HEK293T (cell line): ENCODE data around the gene KIR2DL3.
"Not testable (repeated sequence)": the region's sequence is repeated elsewhere in the genome, so short reads cannot be mapped to it uniquely, and the experiment has no call there.

Source experiments
- ARNT ChIP-seq: fragments of 450-650 bp; IDR thresholded peaks from 2 replicates; pipeline ENCODE4 v1.6.1; 2017; ENCODE audit warnings: mild to moderate bottlenecking
- CTBP1 ChIP-seq: fragments of 450-650 bp; IDR thresholded peaks from 2 replicates; pipeline ENCODE4 v1.6.1; 2016; ENCODE audit warnings: borderline replicate concordance
- ELF4 ChIP-seq: fragments of 450-650 bp; IDR thresholded peaks from 2 replicates; pipeline ENCODE4 v1.6.1; 2017; ENCODE audit warnings: antibody characterized with exemption
- FOXA1 ChIP-seq: fragments of 450-650 bp; IDR thresholded peaks from 2 replicates; pipeline ENCODE4 v1.6.1; 2016; ENCODE audit warnings: mild to moderate bottlenecking
- FOXM1 ChIP-seq: fragments of 450-650 bp; IDR thresholded peaks from 2 replicates; pipeline ENCODE4 v1.6.1; 2017; ENCODE audit warnings: mild to moderate bottlenecking, borderline replicate concordance
- HDGF ChIP-seq: fragments of 450-650 bp; IDR thresholded peaks from 2 replicates; pipeline ENCODE4 v1.6.1; 2017; ENCODE audit warnings: antibody characterized with exemption, borderline replicate concordance
- L3MBTL2 ChIP-seq: fragments of 450-650 bp; conservative IDR thresholded peaks from 2 replicates; pipeline ENCODE4 v1.6.1; 2016; ENCODE audit warnings: mild to moderate bottlenecking
- NFRKB ChIP-seq: fragments of 450-650 bp; IDR thresholded peaks from 2 replicates; pipeline ENCODE4 v1.6.1; 2016; ENCODE audit warnings: mild to moderate bottlenecking, moderate library complexity
- SP1 ChIP-seq: fragments of 450-650 bp; IDR thresholded peaks from 2 replicates; pipeline ENCODE4 v1.6.1; 2017
- SUZ12 ChIP-seq: fragments of 450-650 bp; IDR thresholded peaks from 2 replicates; pipeline ENCODE4 v1.6.1; 2016; ENCODE audit warnings: mild to moderate bottlenecking
- TF ChIP-seq, protein P1 (sequence below): fragments of 450-650 bp; IDR thresholded peaks from 2 replicates; pipeline ENCODE4 v1.6.1; 2016

DNA sequence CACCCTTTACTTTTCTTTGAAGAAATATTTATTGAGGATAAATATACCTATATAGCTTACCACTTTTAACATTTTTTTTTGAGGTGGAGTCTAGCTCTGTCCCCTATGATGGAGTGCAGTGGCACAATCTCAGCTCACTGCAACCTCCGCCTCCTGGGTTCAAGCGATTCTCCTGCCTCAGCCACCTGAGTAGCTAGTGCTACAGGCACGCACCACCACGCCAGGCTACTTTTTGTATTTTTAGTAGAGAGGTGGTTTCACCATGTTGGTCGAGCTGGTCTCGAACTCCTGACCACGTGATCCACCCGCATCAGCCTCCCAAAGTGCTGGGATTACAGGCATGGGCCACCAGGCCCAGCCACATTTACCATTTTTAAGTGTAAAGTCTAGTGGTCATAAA lies 37.5 kb downstream of the KIR2DL3 start:
- TF ChIP-seq ARNT, CTBP1, SP1, FOXM1, SUZ12, FOXA1, NFRKB, L3MBTL2, ELF4, HDGF: not testable (repeated sequence)
- TF ChIP-seq, protein P1, sequence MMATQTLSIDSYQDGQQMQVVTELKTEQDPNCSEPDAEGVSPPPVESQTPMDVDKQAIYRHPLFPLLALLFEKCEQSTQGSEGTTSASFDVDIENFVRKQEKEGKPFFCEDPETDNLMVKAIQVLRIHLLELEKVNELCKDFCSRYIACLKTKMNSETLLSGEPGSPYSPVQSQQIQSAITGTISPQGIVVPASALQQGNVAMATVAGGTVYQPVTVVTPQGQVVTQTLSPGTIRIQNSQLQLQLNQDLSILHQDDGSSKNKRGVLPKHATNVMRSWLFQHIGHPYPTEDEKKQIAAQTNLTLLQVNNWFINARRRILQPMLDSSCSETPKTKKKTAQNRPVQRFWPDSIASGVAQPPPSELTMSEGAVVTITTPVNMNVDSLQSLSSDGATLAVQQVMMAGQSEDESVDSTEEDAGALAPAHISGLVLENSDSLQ, result not testable (repeated sequence)
